Testis (tissue), 3 donors: Measurements from ENCODE around the gene DUOXA1. TPM values are rescaled to one million over a fixed set of nuclear protein-coding genes. Genes with fewer than 3 reads are reported as not detected.
"Not testable (repeated sequence)": the region's sequence is repeated elsewhere in the genome, so short reads cannot be mapped to it uniquely, and the experiment has no call there.

Experiments used
- DNase-seq: peaks from one replicate; pipeline ENCODE4 v3.0.0-alpha.2; 2019
- H3K27ac ChIP-seq, 2 donors: fragments of 200-600 bp; sonication (generic); one replicate each; pipeline ENCODE4 v1.5.1; 2019
- H3K27me3 ChIP-seq: fragments of 200-600 bp; sonication (generic); one replicate; pipeline ENCODE4 v1.5.1; 2019
- H3K36me3 ChIP-seq: fragments of 200-600 bp; sonication (generic); one replicate; pipeline ENCODE4 v1.5.1; 2017; ENCODE audit warnings: low read depth; ENCODE audit errors: missing control alignments
- H3K4me1 ChIP-seq: fragments of 200-600 bp; sonication (generic); one replicate; pipeline ENCODE4 v1.5.1; 2019
- H3K4me3 ChIP-seq, 2 donors: fragments of 200-600 bp; sonication (generic); one replicate each; pipeline ENCODE4 v1.5.1; 2017 to 2019
- H3K9me3 ChIP-seq: fragments of 200-600 bp; sonication (generic); one replicate; pipeline ENCODE4 v1.5.1; 2017
- WGBS, 2 donors: methylation state at CpG; one replicate each; pipeline ENCODE4 v1.1.5; 2018; 5-methylcytosine and 5-hydroxymethylcytosine counted together
- intact Hi-C: fragments of 100-400 bp; cut with DNase I; formaldehyde crosslinking; loops from one replicate; pipeline ENCODE4 v1.15.1; 2023; ENCODE audit warnings: low total_unique reads
- polyA plus RNA-seq: library from polyadenylated mRNA; stranded (reverse); fragments of 350-450 nt; fragmentation: Illumina TruSeq; extraction: RNeasy Lipid Tissue Mini Kit (QIAGEN cat#74804); gene quantifications from one replicate; pipeline ENCODE4 v1.2.3, GENCODE V29; 2014; ENCODE audit warnings: low read depth, low replicate concordance; ENCODE audit not compliant: insufficient read depth
- total RNA-seq, 2 donors: library from RNA; depleted of rRNA; stranded (reverse); fragments of >200 nt; gene quantifications; one replicate each; pipeline ENCODE4 v1.2.3, GENCODE V29; 2016

DUOXA1 gene
- total and polyA plus RNA-seq, 3 donors from 2014 or later = 0.31 to 1.0 (median 0.94) TPM

- not testable (repeated sequence) for H3K4me1 ChIP-seq, H3K27ac ChIP-seq
Observed at GRCh38 chr15:45073602-45074001, 56.1 kb downstream of the DUOXA1 start.

GRCh38 chr15:45069942-45070360 is 59.7 kb downstream of the DUOXA1 start:
- H3K27ac ChIP-seq, H3K4me3 ChIP-seq, DNase-seq, H3K4me1 ChIP-seq, H3K9me3 ChIP-seq, intact Hi-C loops, H3K36me3 ChIP-seq, H3K27me3 ChIP-seq: not testable (repeated sequence)
- WGBS, 2 donors = 72 to 90% methylated on average over 2 to 4 of the region's 6 CpGs

More at GRCh38 chr15:45073602-45074001, 56.1 kb downstream of the DUOXA1 start:
- H3K27me3 ChIP-seq, H3K9me3 ChIP-seq, H3K4me3 ChIP-seq, intact Hi-C loops, DNase-seq, H3K36me3 ChIP-seq: not testable (repeated sequence)

Other genes starting within 250 kb of the DUOXA1 start
- gene TERB2, start 173.2 kb downstream of the DUOXA1 start, total RNA-seq = 10 to 100 TPM; 10.3 to 11.8 TPM
- gene TERB2, start 173.2 kb downstream of the DUOXA1 start, polyA plus RNA-seq = 50.1 TPM
- 10 to 100 TPM; 33.7 to 34.1 TPM for gene SORD, start 106.7 kb downstream of the DUOXA1 start, total RNA-seq
- gene SORD, start 106.7 kb downstream of the DUOXA1 start, polyA plus RNA-seq = 21.4 TPM
- 1 to 10 TPM; 1.2 to 4.8 TPM for gene DUOX2, start 15.7 kb downstream of the DUOXA1 start, total RNA-seq
- 2.6 TPM for gene DUOX2, start 15.7 kb downstream of the DUOXA1 start, polyA plus RNA-seq
- under 1 TPM; 0.31 to 0.39 TPM for gene DUOXA2, start 15.6 kb downstream of the DUOXA1 start, total RNA-seq
- gene DUOXA2, start 15.6 kb downstream of the DUOXA1 start, polyA plus RNA-seq = 0.36 TPM
- 1 to 10 TPM; 5.3 to 5.7 TPM for gene DUOX1, start 115 bp upstream of the DUOXA1 start, total RNA-seq
- gene DUOX1, start 115 bp upstream of the DUOXA1 start, polyA plus RNA-seq = 2.8 TPM
- 10 to 100 TPM in 1 of 2 donors, 1 to 10 TPM in 1; 9.3 to 12.7 TPM for gene SHF, start 58.1 kb upstream of the DUOXA1 start, total RNA-seq
- 13.2 TPM for gene SHF, start 58.1 kb upstream of the DUOXA1 start, polyA plus RNA-seq
- under 1 TPM in 1 of 2 donors, not detected in 1; 0.81 TPM for gene SLC28A2, start 122.4 kb upstream of the DUOXA1 start, total RNA-seq
- not detected for gene SLC28A2, start 122.4 kb upstream of the DUOXA1 start, polyA plus RNA-seq
- 100 to 1,000 TPM; 386 to 446 TPM for gene GATM, start 248.7 kb upstream of the DUOXA1 start, total RNA-seq
- gene GATM, start 248.7 kb upstream of the DUOXA1 start, polyA plus RNA-seq = 147 TPM